Lower leg skin (tissue), 3 donors: ENCODE data around the gene LRATD1.

Experiments
- POLR2A ChIP-seq, 2 donors: fragments of 450-650 bp; IDR thresholded peaks; one replicate each; pipeline ENCODE4 v1.6.1; 2016 to 2017; ENCODE audit warnings: antibody characterized with exemption in 2 of 2, mild to moderate bottlenecking in 1 of 2, moderate library complexity in 1 of 2
- TF ChIP-seq, protein P1 (sequence below), 3 donors: fragments of 450-650 bp; IDR thresholded peaks; one replicate each; pipeline ENCODE4 v1.5.1; 2016; ENCODE audit warnings: antibody characterized with exemption in 3 of 3, mild to moderate bottlenecking in 3 of 3, moderate library complexity in 2 of 3

DNA sequence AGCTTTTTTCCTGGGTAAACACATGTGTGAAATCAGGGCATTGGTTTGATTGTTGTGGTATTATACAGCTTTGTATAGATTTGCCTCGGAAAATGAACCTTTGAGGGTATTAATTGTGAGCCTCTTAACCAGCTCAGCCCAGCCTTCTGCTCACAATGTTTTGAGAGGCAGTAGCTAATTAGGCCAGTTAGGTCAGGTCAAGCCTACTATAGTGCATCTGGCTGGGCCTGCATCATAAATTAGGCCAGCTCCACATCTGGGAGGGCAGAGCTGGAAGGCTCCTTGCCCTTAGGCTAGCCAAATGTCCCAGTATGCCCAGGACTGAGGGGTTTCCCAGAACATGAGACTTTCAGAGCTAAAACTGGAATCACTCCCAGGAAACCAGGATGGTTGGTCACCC is 43.0 kb downstream of the LRATD1 start:
- TF ChIP-seq, protein P1, sequence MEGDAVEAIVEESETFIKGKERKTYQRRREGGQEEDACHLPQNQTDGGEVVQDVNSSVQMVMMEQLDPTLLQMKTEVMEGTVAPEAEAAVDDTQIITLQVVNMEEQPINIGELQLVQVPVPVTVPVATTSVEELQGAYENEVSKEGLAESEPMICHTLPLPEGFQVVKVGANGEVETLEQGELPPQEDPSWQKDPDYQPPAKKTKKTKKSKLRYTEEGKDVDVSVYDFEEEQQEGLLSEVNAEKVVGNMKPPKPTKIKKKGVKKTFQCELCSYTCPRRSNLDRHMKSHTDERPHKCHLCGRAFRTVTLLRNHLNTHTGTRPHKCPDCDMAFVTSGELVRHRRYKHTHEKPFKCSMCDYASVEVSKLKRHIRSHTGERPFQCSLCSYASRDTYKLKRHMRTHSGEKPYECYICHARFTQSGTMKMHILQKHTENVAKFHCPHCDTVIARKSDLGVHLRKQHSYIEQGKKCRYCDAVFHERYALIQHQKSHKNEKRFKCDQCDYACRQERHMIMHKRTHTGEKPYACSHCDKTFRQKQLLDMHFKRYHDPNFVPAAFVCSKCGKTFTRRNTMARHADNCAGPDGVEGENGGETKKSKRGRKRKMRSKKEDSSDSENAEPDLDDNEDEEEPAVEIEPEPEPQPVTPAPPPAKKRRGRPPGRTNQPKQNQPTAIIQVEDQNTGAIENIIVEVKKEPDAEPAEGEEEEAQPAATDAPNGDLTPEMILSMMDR (IDR thresholded peaks at IDR 0.05), result no peak
- TF ChIP-seq POLR2A (IDR thresholded peaks at IDR 0.05), result no peak
